Stimulated activated naive CD8-positive, alpha-beta T cell treated with anti-CD3 and anti-CD28 coated beads, Interleukin-15, Interleukin-2, amounts not matched to agents 100 U/mL and 50 U/mL, for 24 hours (primary cell): ENCODE results near the gene HJURP.

Experiments used
- ATAC-seq: fragments of 150-1000 bp; cut with Tn5 transposase; one replicate; pipeline ENCODE4 v1.10.0; 2021
- DNase-seq: peaks from one replicate; pipeline ENCODE4 v3.0.0; 2021

Gene HJURP

GRCh38 chr2:233831011-233831721 lies 23.2 kb downstream of the HJURP start:
- DNase-seq = no peak

GRCh38 chr2:233830111-233830802 lies 24.1 kb downstream of the HJURP start:
- no peak for ATAC-seq

More at GRCh38 chr2:233831011-233831721, 23.2 kb downstream of the HJURP start:
- ATAC-seq = no peak

GRCh38 chr2:233829193-233830110 lies 24.9 kb downstream of the HJURP start:
- ATAC-seq = no peak
- no peak for DNase-seq

More at GRCh38 chr2:233830111-233830802, 24.1 kb downstream of the HJURP start:
- no peak for DNase-seq

- no peak for ATAC-seq
Observed at GRCh38 chr2:233828546-233829192, 25.7 kb downstream of the HJURP start.

GRCh38 chr2:233824373-233824772 lies 30.0 kb downstream of the HJURP start:
- DNase-seq (no peak), ATAC-seq (no peak)

More at GRCh38 chr2:233828546-233829192, 25.7 kb downstream of the HJURP start:
- no peak for DNase-seq

- no peak for ATAC-seq
Observed at GRCh38 chr2:233823731-233824121, 30.6 kb downstream of the HJURP start.

GRCh38 chr2:233822781-233823730 lies 31.3 kb downstream of the HJURP start:
- DNase-seq (no peak), ATAC-seq (peak; percentile 9)

More at GRCh38 chr2:233823731-233824121, 30.6 kb downstream of the HJURP start:
- DNase-seq = no peak

GRCh38 chr2:233822101-233822771 lies 32.1 kb downstream of the HJURP start:
- no peak for DNase-seq

GRCh38 chr2:233821709-233822100 lies 32.6 kb downstream of the HJURP start:
- ATAC-seq (no peak), DNase-seq (no peak)

More at GRCh38 chr2:233822101-233822771, 32.1 kb downstream of the HJURP start:
- no peak for ATAC-seq

- no peak for ATAC-seq
- DNase-seq = no peak
Observed at GRCh38 chr2:233821196-233821595, 33.1 kb downstream of the HJURP start.

GRCh38 chr2:233820774-233821105 lies 33.6 kb downstream of the HJURP start:
- no peak for DNase-seq
- ATAC-seq = no peak

- ATAC-seq (no peak), DNase-seq (no peak)
Observed at GRCh38 chr2:233819884-233820773, 34.2 kb downstream of the HJURP start.

- DNase-seq = no peak
- no peak for ATAC-seq
Observed at GRCh38 chr2:233818639-233819621, 35.4 kb downstream of the HJURP start.

- no peak for ATAC-seq
Observed at GRCh38 chr2:233817995-233818638, 36.2 kb downstream of the HJURP start.

GRCh38 chr2:233817361-233817911 lies 36.9 kb downstream of the HJURP start:
- DNase-seq = no peak

More at GRCh38 chr2:233817995-233818638, 36.2 kb downstream of the HJURP start:
- DNase-seq = no peak

GRCh38 chr2:233816771-233817170 lies 37.6 kb downstream of the HJURP start:
- DNase-seq (no peak), ATAC-seq (no peak)

More at GRCh38 chr2:233817361-233817911, 36.9 kb downstream of the HJURP start:
- no peak for ATAC-seq

- DNase-seq (no peak), ATAC-seq (no peak)
Observed at GRCh38 chr2:233816334-233816733, 38.0 kb downstream of the HJURP start.
